Dendritic cell treated with granulocyte-macrophage colony-stimulating factor and Interleukin-4, amounts not matched to agents 40 ng/mL and 50 ng/mL, for 4 days (primary cell): ENCODE results near the gene RBM33.

Experiments
- H3K27ac Mint-ChIP-seq: one replicate; pipeline ENCODE4 v1.8.0; 2022; ENCODE audit warnings: mild to moderate bottlenecking, mixed read lengths
- H3K27me3 Mint-ChIP-seq: one replicate; pipeline ENCODE4 v1.8.0; 2022; ENCODE audit warnings: mild to moderate bottlenecking, mixed read lengths
- H3K36me3 Mint-ChIP-seq: one replicate; pipeline ENCODE4 v1.8.0; 2022; ENCODE audit warnings: low read depth, mixed read lengths
- H3K4me1 Mint-ChIP-seq: one replicate; pipeline ENCODE4 v1.8.0; 2022; ENCODE audit warnings: low read depth, mixed read lengths
- H3K4me3 Mint-ChIP-seq: one replicate; pipeline ENCODE4 v1.8.0; 2022; ENCODE audit warnings: mild to moderate bottlenecking, moderate library complexity, mixed read lengths
- H3K9me3 Mint-ChIP-seq: one replicate; pipeline ENCODE4 v1.8.0; 2022; ENCODE audit warnings: mixed read lengths
- intact Hi-C: fragments of 100-400 bp; cut with micrococcal nuclease; formaldehyde crosslinking; loops from one replicate; pipeline ENCODE4 v1.15.0; 2022

The RBM33 gene

GRCh38 chr7:155805826-155806095 is 161.3 kb downstream of the RBM33 start:
- H3K27me3 Mint-ChIP-seq, result peaks cover 84% of the 10 kb centered on the region
- intact Hi-C loops, result no loop called here

GRCh38 chr7:155806096-155806871 is 161.8 kb downstream of the RBM33 start:
- intact Hi-C loops, result no loop called here
- H3K27ac Mint-ChIP-seq, result no peak overlapping the region

More at GRCh38 chr7:155805826-155806095, 161.3 kb downstream of the RBM33 start:
- Mint-ChIP-seq H3K4me3 (peak overlapping the region; percentile 17), H3K27ac (no peak overlapping the region), H3K9me3 (no peaks in the 10 kb centered on the region), H3K36me3 (no peaks in the 10 kb centered on the region), H3K4me1 (peaks cover 34% of the 10 kb centered on the region)

GRCh38 chr7:155807065-155807671 is 162.7 kb downstream of the RBM33 start:
- Mint-ChIP-seq H3K9me3 (no peaks in the 10 kb centered on the region), H3K4me1 (peaks cover 38% of the 10 kb centered on the region), H3K4me3 (no peak overlapping the region), H3K36me3 (no peaks in the 10 kb centered on the region), H3K27me3 (peaks cover 87% of the 10 kb centered on the region), H3K27ac (no peak overlapping the region)
- intact Hi-C loops, result no loop called here

More at GRCh38 chr7:155806096-155806871, 161.8 kb downstream of the RBM33 start:
- Mint-ChIP-seq H3K4me3 (no peak overlapping the region), H3K9me3 (no peaks in the 10 kb centered on the region), H3K4me1 (peaks cover 34% of the 10 kb centered on the region), H3K36me3 (no peaks in the 10 kb centered on the region), H3K27me3 (peaks cover 84% of the 10 kb centered on the region)

- no peak overlapping the region for H3K27ac Mint-ChIP-seq
- H3K4me3 Mint-ChIP-seq, result no peak overlapping the region
- intact Hi-C loops, result no loop called here
- peaks cover 40% of the 10 kb centered on the region for H3K4me1 Mint-ChIP-seq
- H3K9me3 Mint-ChIP-seq, result no peaks in the 10 kb centered on the region
- peaks cover 91% of the 10 kb centered on the region for H3K27me3 Mint-ChIP-seq
- no peaks in the 10 kb centered on the region for H3K36me3 Mint-ChIP-seq
These were observed 163.5 kb downstream of the RBM33 start for GRCh38 chr7:155807789-155808548.

GRCh38 chr7:155808549-155809331 is 164.3 kb downstream of the RBM33 start:
- Mint-ChIP-seq H3K36me3 (no peaks in the 10 kb centered on the region), H3K9me3 (no peaks in the 10 kb centered on the region), H3K27me3 (peaks cover 89% of the 10 kb centered on the region), H3K27ac (no peak overlapping the region), H3K4me1 (peaks cover 35% of the 10 kb centered on the region), H3K4me3 (no peak overlapping the region)
- intact Hi-C loops, result no loop called here

- H3K4me1 Mint-ChIP-seq, result peaks cover 31% of the 10 kb centered on the region
- H3K27me3 Mint-ChIP-seq, result peaks cover 92% of the 10 kb centered on the region
- no peak overlapping the region for H3K4me3 Mint-ChIP-seq
- no peaks in the 10 kb centered on the region for H3K9me3 Mint-ChIP-seq
- H3K36me3 Mint-ChIP-seq, result no peaks in the 10 kb centered on the region
- intact Hi-C loops, result no loop called here
- H3K27ac Mint-ChIP-seq, result no peak overlapping the region
These were observed 165.0 kb downstream of the RBM33 start for GRCh38 chr7:155809332-155809946.

- Mint-ChIP-seq H3K27ac (no peak overlapping the region), H3K36me3 (no peaks in the 10 kb centered on the region), H3K9me3 (no peaks in the 10 kb centered on the region), H3K27me3 (peaks cover 93% of the 10 kb centered on the region), H3K4me1 (peaks cover 26% of the 10 kb centered on the region), H3K4me3 (no peak overlapping the region)
- intact Hi-C loops, result no loop called here
These were observed 165.7 kb downstream of the RBM33 start for GRCh38 chr7:155809947-155810769.

- no peak overlapping the region for H3K27ac Mint-ChIP-seq
- no peaks in the 10 kb centered on the region for H3K36me3 Mint-ChIP-seq
- peaks cover 94% of the 10 kb centered on the region for H3K27me3 Mint-ChIP-seq
- intact Hi-C loops, result no loop called here
- H3K9me3 Mint-ChIP-seq, result no peaks in the 10 kb centered on the region
- H3K4me3 Mint-ChIP-seq, result no peak overlapping the region
- H3K4me1 Mint-ChIP-seq, result peaks cover 31% of the 10 kb centered on the region
These were observed 166.5 kb downstream of the RBM33 start for GRCh38 chr7:155810770-155811559.

GRCh38 chr7:155811560-155811894 is 167.1 kb downstream of the RBM33 start:
- H3K4me3 Mint-ChIP-seq, result no peak overlapping the region
- intact Hi-C loops, result no loop called here

GRCh38 chr7:155811895-155812761 is 167.7 kb downstream of the RBM33 start, which contains the start of gene SHH:
TSS of gene SHH (minus strand) at chr7:155812463. CDS start at chr7:155812122, 341 bp downstream.
- H3K4me3 Mint-ChIP-seq, result no peak within 1 kb of the TSS
- no peaks in the 10 kb centered on the region for H3K36me3 Mint-ChIP-seq
- intact Hi-C loops, result no loop called here
- peaks cover 31% of the 10 kb centered on the region for H3K4me1 Mint-ChIP-seq
- peaks cover 93% of the 10 kb centered on the region for H3K27me3 Mint-ChIP-seq
- no peaks in the 10 kb centered on the region for H3K9me3 Mint-ChIP-seq
- H3K27ac Mint-ChIP-seq, result no peak within 1 kb of the TSS

More at GRCh38 chr7:155811560-155811894, 167.1 kb downstream of the RBM33 start:
- peaks cover 93% of the 10 kb centered on the region for H3K27me3 Mint-ChIP-seq
- H3K4me1 Mint-ChIP-seq, result peaks cover 31% of the 10 kb centered on the region
- no peak overlapping the region for H3K27ac Mint-ChIP-seq
- no peaks in the 10 kb centered on the region for H3K36me3 Mint-ChIP-seq
- no peaks in the 10 kb centered on the region for H3K9me3 Mint-ChIP-seq

- Mint-ChIP-seq H3K27ac (no peak overlapping the region), H3K4me1 (peaks cover 22% of the 10 kb centered on the region), H3K9me3 (no peaks in the 10 kb centered on the region), H3K36me3 (no peaks in the 10 kb centered on the region), H3K27me3 (peaks cover 85% of the 10 kb centered on the region), H3K4me3 (no peak overlapping the region)
- intact Hi-C loops, result no loop called here
These were observed 168.7 kb downstream of the RBM33 start for GRCh38 chr7:155813125-155813524.
